HG03108 (cell line): ENCODE results near the gene BABAM2.

Experiments
- ATAC-seq: cut with Tn5 transposase; IDR thresholded peaks from one replicate; pipeline ENCODE4 v1.9.1; 2021; ENCODE audit warnings: moderate library complexity; ENCODE audit not compliant: unreplicated experiment

The BABAM2 gene

DNA sequence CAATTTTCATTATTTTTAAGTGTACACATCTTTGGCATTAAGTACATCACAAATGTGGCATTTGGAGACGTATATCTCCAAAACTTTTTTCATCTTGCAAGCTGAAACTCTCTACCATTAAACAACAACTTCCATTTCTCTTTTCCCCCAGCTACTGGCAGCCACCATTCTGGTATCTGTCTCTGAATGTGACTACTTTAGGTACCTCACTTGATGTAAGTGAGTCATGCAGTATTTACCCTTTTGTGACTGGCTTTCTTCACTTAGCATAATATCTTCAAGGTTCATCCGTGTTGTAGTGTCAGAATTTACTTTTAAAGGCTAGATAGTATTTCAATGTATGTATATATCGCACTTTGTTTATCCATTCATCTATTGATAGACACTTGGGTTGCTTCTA is 17.0 kb downstream of the BABAM2 start:
- ATAC-seq: no peak

DNA sequence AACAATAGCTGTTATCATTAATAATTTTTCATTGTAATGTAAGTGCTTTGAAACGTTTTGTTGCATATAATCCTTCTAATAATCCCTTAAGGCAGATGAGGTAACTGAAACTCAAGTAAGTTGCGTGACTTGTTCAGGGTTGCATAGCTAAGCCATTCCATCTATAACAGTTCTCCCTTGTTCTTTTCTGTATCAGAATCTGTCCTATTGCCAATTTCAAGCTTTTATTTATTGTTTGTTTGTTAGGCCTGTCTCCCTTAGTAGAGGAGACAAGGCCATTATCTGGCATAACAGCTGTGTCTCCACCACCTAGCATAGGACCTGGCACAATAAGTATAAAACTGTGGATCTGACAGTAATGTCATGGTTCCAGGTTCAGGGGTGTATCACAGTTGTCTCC is 19.4 kb downstream of the BABAM2 start:
- no peak for ATAC-seq

DNA sequence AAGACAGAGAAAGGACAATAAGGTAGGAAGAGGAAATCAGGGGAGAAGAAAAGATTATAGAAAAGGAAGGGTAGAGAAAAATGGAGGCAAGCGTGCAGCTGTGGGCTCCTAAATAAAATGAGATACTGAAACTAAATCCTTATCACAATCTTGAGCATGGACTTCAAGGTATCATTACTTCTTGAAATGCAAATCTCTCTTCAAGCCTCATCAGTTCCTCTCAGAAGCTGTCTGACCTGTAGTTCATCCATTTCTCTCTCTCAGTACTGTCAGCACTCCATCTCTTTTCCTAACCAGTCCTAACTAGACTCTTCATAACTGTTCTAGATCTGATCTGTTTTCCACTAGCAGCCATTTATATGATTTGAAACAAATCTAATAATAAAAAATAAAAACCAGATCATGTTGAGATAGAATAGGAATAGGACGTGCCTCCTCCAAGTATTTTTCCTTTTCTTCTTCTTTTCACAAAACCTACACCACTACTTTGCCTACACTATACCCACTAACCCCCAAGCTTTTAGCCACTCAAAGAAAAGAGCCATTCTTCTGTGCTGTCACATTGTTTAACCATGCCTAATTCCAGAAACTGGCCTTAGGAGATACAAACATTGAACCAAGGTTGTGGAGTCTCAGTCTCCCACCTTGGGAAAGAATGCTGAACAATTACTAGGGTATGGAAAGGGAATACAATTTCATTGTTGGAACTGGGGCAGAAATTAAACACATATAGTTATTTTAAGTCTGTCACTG is 21.1 kb downstream of the BABAM2 start:
- ATAC-seq: no peak

DNA sequence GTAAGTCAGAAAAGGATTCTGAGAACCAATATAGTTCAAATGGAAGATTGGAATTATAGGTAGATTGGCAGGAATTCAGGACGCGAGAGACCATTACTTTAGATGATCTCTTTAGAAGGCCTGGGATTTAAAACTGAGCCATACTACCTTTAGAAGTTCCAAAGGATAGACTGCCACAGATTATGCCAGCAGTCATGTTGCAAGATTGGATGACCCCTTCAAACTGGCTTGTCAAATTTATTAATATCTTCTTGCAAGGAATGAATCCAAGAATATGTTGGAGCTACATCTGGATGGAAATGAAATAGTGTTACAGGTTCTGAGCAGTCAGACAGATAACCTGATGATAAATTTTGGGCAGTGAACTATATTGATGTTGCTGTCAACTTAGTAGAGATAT is 22.0 kb downstream of the BABAM2 start:
- ATAC-seq: no peak

DNA sequence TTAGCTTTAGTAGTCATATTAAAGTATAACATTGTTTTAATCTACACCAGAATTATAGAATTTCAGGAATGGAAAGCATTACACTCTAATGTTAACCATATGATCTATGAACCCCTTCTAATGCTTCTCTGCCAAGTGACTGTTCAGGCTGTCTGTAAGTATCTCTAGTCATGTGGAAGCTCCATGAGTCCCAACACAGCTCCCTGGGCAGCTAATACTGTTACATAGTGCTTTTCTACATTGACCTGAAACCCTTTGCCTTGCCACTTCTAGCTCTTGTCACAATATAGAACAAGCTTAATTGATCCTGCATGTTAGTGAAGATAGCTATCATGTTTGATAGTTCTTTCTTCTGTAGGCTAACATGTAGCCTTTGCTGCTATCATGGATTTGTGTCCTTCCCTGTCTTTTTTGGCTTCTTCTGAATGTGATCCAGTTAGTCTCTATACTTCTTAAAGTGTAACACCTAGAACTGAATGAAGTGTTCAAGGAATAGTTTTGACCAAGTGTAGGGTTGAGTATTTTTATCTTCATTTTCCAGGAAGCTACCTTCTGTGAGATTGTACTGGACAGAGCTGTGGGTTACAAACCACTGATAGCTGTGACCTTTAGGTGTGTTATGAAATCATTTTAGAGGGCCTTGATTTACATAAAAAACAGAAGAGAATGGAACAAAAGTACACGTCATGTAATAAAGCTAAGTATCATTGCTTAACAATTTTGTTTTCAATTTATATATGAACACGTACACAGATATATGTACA is 23.7 kb downstream of the BABAM2 start:
- ATAC-seq: no peak

DNA sequence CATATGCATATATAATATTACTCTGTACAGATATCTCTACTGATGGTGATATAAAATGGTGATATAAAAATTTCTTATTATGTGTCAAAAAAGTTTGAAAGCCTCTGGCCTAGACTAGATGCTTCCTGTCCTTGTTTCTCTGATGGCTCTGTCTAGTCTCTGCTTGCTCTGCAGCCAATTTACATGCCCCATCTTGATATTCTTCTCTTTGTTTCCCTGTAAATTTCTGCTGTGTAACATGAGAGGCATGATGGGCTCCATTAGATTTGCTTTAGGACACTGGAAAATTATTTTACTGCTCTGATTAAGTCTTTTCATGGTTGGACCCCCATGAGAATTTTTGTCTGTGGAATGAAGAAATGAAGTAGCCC is 24.3 kb downstream of the BABAM2 start:
- ATAC-seq: no peak

DNA sequence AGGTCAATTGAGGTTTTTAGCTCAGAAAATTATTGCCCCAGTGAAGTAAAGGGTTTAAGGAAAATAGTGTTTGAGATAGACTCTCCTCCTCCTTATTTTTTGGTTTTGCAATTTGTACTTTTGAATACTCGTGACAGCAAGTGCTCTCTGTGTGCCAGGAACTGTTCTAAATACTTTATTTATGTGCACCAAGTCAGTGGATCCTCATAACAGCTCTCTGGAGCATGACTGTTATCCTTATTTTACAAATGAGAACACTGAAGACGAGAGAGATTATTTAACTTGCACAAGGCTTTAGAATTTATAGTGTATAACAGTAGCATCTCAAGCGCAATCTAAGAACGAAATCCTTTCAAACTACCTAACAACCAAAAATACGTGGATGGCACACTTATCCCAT is 24.7 kb downstream of the BABAM2 start:
- ATAC-seq: no peak

DNA sequence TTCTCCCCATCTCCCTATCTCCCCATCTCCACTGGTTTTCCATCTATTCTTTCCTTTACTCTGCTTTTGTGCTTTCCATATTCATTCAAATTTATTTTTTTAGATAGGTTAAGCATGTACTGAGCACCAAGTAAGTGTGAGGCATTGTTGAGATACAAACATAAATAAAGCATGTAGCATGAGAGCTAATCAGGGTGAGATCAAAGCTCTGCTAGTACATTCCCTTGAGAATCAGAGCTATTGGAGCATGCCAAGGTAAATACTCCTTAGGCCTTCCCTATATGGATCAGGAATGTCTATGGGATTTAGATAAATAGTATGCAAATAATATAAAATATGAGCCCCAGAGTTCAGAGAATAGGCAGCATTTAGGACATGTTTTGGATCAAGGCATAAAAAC is 25.3 kb downstream of the BABAM2 start:
- ATAC-seq: no peak

DNA sequence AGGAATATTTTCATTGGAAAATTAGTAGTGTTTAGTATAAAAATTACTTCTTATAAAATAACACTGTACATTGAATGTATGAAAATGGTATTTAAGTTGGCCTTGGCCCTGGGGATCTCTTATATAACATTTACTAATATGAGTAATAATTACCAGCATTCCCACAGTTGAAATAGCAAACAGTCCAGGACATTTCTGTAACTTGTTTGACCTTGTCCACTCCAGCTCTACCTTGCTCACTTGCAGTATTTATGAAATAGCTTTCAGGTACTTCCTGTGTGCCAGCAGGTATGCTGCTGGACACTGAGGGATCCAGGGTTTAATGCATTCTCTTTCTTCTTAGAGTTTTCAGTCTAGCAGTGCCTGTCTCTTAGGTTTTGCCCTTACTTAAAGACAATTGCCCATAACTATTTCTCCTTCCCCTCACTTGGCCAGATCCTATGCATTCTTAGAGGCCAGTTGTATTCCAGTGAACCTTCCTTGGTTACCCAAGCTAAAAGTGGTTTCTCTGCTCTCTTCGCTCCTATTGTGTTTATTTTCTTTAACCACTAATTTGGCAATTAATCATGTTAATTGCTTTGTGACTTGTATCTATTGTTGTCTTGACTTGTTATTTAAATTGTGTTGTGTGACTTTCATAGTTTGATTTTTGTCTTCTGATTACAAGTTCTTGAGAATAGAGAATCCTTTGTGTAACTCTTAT is 25.9 kb downstream of the BABAM2 start:
- ATAC-seq: no peak

DNA sequence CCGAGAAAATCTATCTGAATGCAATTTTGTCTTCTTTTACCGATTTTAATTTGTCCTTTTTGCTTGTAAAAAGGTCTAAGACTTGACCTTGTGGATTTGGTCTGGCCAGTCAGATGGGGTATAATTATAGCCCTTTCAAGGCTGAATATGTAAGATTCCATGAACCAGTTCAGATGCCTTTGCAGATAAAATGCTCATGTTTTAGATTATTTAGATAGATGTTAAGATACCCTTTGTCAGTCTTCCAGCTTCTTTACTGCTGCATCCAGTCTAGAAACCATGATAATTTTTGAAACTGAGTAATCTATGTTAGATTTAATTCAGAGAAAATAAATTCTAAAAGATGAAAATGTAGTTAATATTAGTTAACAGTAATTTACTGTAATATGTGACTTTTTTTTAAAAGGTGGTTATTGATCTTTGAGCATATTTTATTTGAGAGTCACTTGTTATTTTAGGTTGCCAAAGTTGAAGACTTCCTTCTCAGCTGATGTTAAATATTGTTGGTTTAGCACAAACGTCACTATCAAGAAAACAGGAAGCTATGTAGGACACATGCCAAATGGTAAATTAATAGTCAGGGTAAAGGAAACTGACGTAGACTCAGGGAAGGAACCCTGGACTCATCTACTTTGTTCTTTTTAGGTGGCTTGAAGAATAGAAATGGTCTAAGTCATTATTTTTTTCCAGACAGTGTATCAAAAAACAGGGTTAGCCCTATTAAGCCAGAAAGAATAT is 29.8 kb downstream of the BABAM2 start:
- no peak for ATAC-seq

DNA sequence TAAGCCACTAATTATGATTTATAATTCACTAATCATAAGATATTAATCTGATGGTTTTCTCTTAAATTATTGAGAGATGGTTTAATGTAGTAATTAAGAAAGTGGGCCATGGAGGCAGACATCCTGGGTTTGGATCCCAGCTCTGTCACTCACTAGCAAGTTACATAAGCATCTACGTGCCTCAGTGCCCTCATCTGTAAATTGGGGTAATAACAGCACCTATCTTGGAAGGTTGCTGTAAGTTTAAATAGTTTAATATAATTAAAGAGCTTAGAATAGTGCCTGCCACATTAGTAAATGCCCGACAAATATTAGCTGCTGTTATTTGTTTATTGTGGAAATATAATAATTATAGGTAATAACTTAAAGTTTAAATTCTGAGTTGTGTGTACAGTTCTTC is 30.9 kb downstream of the BABAM2 start:
- no peak for ATAC-seq

DNA sequence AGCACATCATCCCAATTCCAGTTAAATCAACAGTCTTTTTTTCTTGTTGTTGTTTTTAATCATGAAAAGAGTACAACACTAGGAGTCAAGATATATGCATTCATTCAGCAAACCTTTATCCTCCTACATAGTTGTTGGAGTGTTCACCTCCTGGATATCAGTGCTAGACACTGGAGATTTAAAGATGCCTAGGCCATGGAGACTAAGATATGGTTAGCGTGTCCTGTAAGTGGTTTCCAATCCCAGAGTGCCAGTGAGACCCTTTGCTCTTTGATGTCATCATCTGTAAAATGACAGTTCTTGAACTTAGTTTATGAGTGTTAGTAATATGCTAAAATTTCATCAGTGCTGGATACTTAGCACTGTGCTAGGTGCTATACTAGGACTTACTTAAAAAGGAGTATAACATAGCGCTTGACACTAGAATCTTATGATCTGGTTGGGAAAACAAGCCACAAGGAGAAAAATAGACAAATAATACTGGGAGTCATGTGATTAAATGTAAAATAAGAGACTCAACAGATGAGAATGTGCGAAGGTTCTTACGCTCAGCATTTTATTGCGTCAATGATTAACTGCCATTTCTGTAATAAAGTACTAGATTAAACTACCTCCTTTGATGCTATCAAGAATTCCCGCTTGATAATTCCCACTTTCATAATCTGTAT is 31.5 kb downstream of the BABAM2 start:
- ATAC-seq: no peak

DNA sequence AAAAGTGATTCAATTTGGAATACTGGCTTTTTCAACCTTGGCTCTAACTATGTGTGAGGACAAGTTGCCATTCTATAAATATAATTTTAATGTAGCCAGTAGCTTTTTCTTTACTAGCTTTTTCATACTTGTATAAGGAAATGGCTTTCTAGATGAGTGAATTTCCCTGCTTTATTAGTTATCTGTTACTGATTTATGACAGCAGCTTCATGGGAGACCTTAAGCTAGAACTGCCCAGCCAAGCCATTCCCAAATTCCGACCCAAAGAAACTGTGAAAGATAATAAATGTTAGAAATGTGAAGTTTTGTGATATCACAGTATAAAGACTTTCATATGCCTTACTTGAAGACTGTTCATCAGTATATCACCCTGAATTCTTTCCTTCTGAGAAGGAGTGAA is 32.3 kb downstream of the BABAM2 start:
- ATAC-seq: no peak

DNA sequence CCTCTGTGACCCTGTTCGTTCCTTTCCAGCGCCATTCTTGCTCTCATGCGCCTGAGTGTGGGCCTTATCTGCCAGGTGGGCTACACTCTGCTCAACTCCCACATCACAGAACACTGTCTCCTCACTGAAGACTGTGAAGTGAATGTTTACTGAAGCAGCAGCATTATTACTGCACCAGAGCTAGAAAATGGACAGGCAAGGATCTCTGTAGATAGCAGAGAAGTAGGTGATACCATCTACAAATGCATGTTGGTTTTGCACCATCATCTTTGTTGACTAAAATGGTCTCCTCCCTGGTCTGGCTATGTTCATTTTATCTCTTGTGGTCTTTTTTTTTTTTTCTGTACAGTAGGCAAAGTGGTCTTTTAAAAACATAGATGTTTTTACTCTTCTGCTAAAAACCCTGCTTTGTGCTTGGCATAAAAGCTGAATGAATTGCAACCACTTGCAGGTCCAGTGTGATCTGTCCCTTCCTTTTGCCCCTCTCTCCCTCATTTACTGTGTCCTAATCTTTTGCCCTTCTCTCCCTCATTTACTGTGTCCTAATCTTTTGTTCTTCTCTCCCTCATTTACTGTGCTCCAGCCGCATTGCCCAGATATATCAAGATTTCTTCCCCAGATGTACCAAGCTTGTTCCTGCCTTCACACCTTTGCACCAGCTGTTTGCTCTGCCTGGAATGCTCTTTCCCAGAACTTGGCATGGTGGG is 35.4 kb downstream of the BABAM2 start:
- ATAC-seq: no peak

DNA sequence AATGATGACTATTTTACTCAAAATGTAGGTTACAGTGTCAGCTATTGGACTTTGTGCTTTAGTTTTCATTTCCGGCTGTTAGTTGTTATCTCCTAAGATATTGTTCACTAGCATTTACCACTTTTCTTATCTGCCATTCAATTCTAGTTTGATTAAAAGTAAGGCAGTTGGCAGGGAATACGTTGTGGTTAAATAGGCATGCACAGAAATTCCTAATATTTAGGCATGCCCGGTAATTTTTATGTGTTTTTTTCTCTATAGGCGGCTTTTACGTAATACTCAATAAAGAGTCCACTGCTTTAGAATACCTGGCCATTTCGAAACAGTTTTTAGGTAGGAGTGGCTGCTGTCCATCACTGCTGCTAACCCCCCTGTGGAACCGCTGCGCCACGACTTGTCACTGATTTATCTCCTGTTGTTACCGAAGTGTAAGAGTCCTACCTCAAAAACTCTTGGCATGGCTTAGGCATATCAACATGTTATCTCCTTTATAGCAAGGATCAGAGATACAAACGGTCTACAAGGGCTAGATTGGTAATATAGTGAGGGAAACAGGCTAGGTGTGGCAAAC is 39.5 kb downstream of the BABAM2 start:
- ATAC-seq: no peak

DNA sequence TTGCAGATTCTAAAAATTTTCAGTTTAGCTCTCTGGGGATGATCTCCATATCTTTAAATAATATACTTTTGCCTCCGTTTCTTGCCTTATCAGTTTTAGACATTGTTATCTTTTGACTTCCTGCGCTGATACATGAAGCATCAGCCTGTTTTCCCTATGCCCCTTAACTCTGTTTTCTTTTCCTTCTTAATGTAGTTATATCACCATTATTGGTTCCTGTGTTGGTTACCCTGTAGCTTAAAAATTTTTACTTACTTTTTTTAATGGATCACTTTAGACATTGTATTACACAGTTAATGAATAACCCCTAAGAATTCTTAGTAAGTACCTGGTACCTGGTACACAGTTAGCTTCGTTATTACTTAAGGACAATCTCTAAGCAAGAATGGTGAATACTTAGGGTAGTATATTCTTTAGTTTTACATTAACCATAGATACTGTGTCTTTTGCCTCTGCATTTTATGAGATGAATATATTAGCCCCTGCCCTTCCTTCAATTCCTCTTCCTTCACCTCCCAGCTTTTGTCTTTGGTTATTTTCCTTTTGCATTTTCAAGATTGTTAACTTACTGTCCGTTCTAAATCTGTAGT is 40.9 kb downstream of the BABAM2 start:
- no peak for ATAC-seq

DNA sequence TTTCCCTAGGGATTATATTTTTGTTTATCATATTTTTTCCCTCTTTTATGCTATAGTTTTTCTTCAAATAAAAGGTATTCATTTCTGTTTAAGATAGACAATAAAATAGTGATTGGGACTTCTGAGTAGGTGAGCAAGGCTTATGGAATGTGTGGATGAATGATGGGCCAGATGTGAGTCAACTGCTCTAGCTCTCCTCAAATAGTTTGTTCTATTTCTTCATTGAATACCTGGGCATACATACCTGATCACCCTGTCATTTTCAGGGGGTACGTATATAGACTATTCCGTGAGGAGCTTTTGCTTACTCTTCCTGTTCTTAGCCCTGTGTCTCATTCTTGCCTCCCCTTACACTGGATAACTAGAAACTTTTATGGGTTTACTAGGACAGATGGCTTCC is 41.9 kb downstream of the BABAM2 start:
- ATAC-seq: no peak

DNA sequence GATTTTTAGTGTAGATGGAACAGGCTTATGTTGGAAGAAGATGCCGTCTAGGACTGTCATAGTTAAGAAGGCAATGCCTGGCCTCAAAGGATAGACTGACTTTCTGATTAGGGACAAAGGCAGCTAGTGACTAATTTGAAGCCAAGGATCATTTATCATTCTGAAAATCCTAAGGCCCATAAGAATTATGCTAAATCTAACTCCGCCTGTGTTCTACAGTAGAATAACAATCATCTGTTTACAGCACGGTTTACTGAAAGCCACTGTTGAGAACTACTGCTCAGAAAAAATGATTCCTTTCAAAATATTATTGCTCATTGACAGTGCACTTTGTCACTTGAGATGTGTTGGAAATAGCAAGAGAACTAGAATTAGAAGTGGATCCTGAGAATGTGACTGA is 44.5 kb downstream of the BABAM2 start:
- no peak for ATAC-seq

DNA sequence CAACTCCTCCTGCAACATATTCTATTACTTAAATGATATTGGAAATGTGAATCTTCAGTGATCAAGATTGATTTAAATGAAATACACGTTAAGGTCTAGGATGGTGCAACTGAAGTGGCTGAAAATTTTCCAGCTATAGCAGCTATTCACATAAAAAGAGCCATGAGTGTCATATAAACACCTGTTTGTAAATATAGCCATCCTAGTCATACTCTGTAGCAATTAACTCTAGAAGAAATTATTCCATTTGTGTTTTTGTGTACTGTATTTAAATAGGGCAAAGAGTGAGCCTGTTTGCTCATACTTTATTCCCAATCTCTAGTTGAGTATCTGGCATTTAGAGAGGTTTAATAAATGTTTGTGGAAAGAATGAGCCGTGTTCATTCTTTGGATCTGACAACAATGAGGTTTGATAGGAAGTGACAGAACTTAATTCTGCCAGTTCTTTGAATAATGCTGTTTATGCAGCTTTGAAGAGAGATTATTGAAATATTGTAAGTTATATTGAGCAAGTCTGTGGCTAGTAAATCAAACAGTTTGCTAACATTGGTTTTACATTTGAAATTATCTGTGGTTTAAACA is 49.7 kb downstream of the BABAM2 start:
- ATAC-seq: no peak
